OCI-LY7 (cell line): ENCODE data around the gene PEX11A. TPM values are rescaled to one million over a fixed set of nuclear protein-coding genes. Genes with fewer than 3 reads are reported as not detected.

Experiments used
- BruUV-seq: library from RNA; stranded (reverse); fragments of 400-500 nt; replicated peaks from 2 replicates; lab custom pipeline; 2021; lab: Mats Ljungman, UMichigan
- CTCF ChIA-PET: fragments of 300-600 bp; sonication (Branson Sonifier 250); formaldehyde crosslinking; loops from one replicate; lab custom pipeline; 2022; ENCODE audit warnings: antibody characterized with exemption; ENCODE audit not compliant: unreplicated experiment; lab: Charles Lee
- POLR2A ChIA-PET: fragments of 300-600 bp; sonication (Branson Sonifier 250); formaldehyde crosslinking; loops from one replicate; lab custom pipeline; 2022; ENCODE audit warnings: antibody characterized with exemption; lab: Charles Lee
- DNase-seq: peaks from one replicate; pipeline ENCODE4 v3.0.0-alpha.2; 2015; ENCODE audit warnings: low spot score
- H2AFZ ChIP-seq: fragments of 200-600 bp; sonication (generic), shearing (Covaris generic); 2 replicates; pipeline ENCODE4 v1.6.1; 2014; ENCODE audit warnings: mild to moderate bottlenecking, antibody characterized with exemption, low read length, moderate library complexity
- H3K27ac ChIP-seq: fragments of 200-600 bp; sonication (generic); 2 replicates; pipeline ENCODE4 v1.5.1; 2014; ENCODE audit warnings: mixed run types, low read depth, mild to moderate bottlenecking, moderate library complexity, low read length, inconsistent platforms; ENCODE audit not compliant: poor library complexity, severe bottlenecking
- H3K36me3 ChIP-seq: fragments of 200-600 bp; sonication (generic); 2 replicates; pipeline ENCODE4 v1.6.1; 2014; ENCODE audit warnings: mild to moderate bottlenecking, antibody characterized with exemption, low read length, moderate library complexity, mixed read lengths; ENCODE audit not compliant: insufficient read depth
- H3K4me1 ChIP-seq: fragments of 200-600 bp; sonication (generic); 2 replicates; pipeline ENCODE4 v1.5.1; 2014; ENCODE audit warnings: mild to moderate bottlenecking, low read length; ENCODE audit not compliant: insufficient read depth, poor library complexity, severe bottlenecking
- H3K4me2 ChIP-seq: fragments of 200-600 bp; sonication (generic); 2 replicates; pipeline ENCODE4 v1.6.1; 2014; ENCODE audit warnings: mild to moderate bottlenecking, low read length
- H3K4me3 ChIP-seq: fragments of 200-600 bp; sonication (generic); 2 replicates; pipeline ENCODE4 v1.5.1; 2014; ENCODE audit warnings: mild to moderate bottlenecking, low read depth, low read length; ENCODE audit not compliant: poor library complexity, severe bottlenecking
- H3K79me2 ChIP-seq: fragments of 200-600 bp; sonication (generic); 2 replicates; pipeline ENCODE4 v1.6.1; 2016; ENCODE audit warnings: low read depth, mild to moderate bottlenecking, low read length, moderate library complexity, mixed read lengths; ENCODE audit not compliant: insufficient read depth
- H3K9me2 ChIP-seq: fragments of 200-600 bp; sonication (generic); 2 replicates; pipeline ENCODE4 v1.6.1; 2016; ENCODE audit warnings: mild to moderate bottlenecking, low read length, mixed read lengths; ENCODE audit not compliant: insufficient read depth
- H3K9me3 ChIP-seq: fragments of 200-600 bp; sonication (generic); 2 replicates; pipeline ENCODE4 v1.6.1; 2014; ENCODE audit warnings: mild to moderate bottlenecking, mixed run types, low read length, mixed read lengths
- H4K20me1 ChIP-seq: fragments of 200-600 bp; sonication (generic); 2 replicates; pipeline ENCODE4 v1.6.1; 2014; ENCODE audit warnings: mild to moderate bottlenecking, antibody characterized with exemption, low read length, moderate library complexity, mixed read lengths; ENCODE audit not compliant: insufficient read depth
- EZH2phosphoT487 ChIP-seq: fragments of 200-600 bp; sonication (generic); IDR thresholded peaks from 2 replicates; pipeline ENCODE4 v1.6.1; 2018; ENCODE audit warnings: low read depth, borderline replicate concordance, mild to moderate bottlenecking, mixed run types, antibody characterized with exemption, low read length, moderate library complexity, mixed read lengths
- intact Hi-C: fragments of 100-400 bp; cut with micrococcal nuclease; formaldehyde crosslinking; loops from one replicate; pipeline ENCODE4 v1.10.0; 2022; ENCODE audit not compliant: unreplicated experiment
- total RNA-seq, 2 experiments: library from RNA; depleted of rRNA in 1 of 2; stranded (reverse); fragments of >200 nt in 1 of 2; shearing (Covaris generic) in 1 of 2; gene quantifications; 2 replicates each; pipeline ENCODE4 v1.2.3, GENCODE V29; 2014 to 2022
- TF ChIP-seq, protein P1 (sequence below): fragments of 200-600 bp; sonication (generic); conservative IDR thresholded peaks from 2 replicates; pipeline ENCODE4 v1.5.1; 2014; ENCODE audit warnings: mild to moderate bottlenecking, antibody characterized with exemption, low read length, moderate library complexity, mixed read lengths

The PEX11A gene
- total RNA-seq, 2 experiments from 2014 or later = 2.0 to 2.8 TPM

DNA sequence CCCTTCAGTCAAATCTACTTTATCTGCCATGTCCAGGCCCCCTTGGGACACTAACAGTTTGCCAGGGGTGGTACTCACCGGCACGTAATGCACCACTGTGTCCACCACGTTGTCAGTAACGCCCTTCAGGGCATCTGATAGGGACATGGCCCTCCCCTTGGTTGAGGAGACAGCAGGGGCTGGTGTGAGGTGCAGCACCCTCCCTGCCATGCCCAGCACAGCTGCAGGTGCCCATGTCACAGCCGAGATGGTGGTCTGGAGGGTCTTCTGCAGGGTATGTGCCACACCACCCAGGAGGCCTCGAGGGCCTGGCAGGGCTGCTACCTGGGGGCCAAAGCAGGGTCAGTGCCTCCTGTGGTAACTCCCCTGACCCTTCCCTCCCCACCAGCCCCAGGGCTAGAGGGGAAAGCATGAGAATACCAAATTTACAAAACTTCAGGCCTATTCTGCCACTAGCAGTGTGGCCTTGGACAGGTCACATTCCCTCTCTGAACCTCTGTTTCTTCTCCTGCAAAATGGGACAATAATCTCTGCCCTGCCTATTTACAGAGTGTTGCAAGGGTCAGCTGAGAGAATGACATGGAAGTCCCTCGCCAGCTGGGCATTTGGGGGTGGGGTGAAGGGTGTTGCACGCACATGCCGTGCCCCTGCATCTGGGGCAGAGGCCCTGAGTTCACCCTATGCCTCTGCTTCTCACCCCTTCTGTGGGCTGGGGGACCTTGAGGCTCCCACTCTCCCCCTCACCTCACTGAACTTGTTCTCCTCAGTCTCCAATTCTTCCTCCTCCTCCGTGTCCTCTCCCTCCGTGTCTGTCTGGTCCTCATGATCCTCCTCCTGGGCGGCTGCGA is 23.5 kb downstream of the PEX11A start:
- no TSS peak for BruUV-seq
- TF ChIP-seq EZH2phosphoT487 = no peak
- TF ChIP-seq, protein P1, sequence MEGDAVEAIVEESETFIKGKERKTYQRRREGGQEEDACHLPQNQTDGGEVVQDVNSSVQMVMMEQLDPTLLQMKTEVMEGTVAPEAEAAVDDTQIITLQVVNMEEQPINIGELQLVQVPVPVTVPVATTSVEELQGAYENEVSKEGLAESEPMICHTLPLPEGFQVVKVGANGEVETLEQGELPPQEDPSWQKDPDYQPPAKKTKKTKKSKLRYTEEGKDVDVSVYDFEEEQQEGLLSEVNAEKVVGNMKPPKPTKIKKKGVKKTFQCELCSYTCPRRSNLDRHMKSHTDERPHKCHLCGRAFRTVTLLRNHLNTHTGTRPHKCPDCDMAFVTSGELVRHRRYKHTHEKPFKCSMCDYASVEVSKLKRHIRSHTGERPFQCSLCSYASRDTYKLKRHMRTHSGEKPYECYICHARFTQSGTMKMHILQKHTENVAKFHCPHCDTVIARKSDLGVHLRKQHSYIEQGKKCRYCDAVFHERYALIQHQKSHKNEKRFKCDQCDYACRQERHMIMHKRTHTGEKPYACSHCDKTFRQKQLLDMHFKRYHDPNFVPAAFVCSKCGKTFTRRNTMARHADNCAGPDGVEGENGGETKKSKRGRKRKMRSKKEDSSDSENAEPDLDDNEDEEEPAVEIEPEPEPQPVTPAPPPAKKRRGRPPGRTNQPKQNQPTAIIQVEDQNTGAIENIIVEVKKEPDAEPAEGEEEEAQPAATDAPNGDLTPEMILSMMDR = no peak
- H3K27ac ChIP-seq = no peak overlapping the region
- ChIA-PET CTCF (no interaction called here), POLR2A (no interaction called here)
- no peak overlapping the region for H3K4me3 ChIP-seq
- no peaks in the 10 kb centered on the region for H4K20me1 ChIP-seq
- H3K4me1 ChIP-seq = no peaks in the 10 kb centered on the region
- H3K4me2 ChIP-seq = no peak overlapping the region
- no peak for DNase-seq
- intact Hi-C loops = no loop called here
- H3K9me3 ChIP-seq = no peaks in the 10 kb centered on the region
- H2AFZ ChIP-seq = no peak overlapping the region
- no peaks in the 10 kb centered on the region for H3K79me2 ChIP-seq
- no peaks in the 10 kb centered on the region for H3K36me3 ChIP-seq
- H3K9me2 ChIP-seq = no peaks in the 10 kb centered on the region

DNA sequence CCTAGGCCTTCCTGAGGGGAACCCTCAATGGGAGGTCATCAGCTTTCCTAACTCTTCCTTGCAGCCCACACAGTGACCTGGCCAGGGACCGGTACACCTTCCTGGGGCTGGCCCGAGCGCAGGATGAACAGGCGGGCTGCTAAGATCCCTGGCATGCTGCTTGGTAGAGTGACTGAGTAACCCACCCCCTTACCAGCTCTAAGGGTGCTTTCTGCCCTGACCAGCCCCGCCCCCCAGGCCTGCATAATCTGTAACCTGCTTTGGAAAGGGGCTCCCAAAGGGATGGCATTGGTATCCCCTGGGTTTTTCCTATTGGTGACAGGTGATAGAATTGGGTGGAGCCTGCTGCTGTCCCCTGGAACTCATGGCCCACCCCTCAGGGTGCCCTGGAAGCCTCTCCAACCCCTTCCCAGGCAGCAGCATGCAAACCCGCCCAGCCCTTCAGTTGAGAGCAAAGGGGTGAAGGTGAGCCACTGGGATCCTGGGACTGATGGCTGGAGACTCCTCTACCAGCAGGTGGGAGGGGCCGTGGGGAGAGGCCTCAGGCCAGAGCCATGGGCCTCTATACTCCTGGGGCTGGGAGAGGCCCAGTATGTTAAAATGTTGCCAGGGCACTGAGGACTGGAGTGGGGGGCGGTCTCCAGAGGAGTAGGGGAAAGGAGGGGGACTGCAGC is 24.2 kb downstream of the PEX11A start:
- TF ChIP-seq EZH2phosphoT487 = no peak
- TF ChIP-seq, protein P1 = no peak

More for the DNA sequence above, 24.2 kb downstream of the PEX11A start:
- POLR2A ChIA-PET = no interaction called here
- no peak overlapping the region for H3K27ac ChIP-seq
- no peaks in the 10 kb centered on the region for H3K79me2 ChIP-seq
- no peak overlapping the region for H3K4me2 ChIP-seq
- H2AFZ ChIP-seq = no peak overlapping the region
- no peak for DNase-seq
- no peaks in the 10 kb centered on the region for H4K20me1 ChIP-seq
- no peaks in the 10 kb centered on the region for H3K36me3 ChIP-seq
- H3K4me3 ChIP-seq = no peak overlapping the region
- intact Hi-C loops = no loop called here
- H3K9me3 ChIP-seq = no peaks in the 10 kb centered on the region
- BruUV-seq = no TSS peak
- CTCF ChIA-PET = no interaction called here
- H3K4me1 ChIP-seq = no peaks in the 10 kb centered on the region
- no peaks in the 10 kb centered on the region for H3K9me2 ChIP-seq
